ENCODE data around the gene NCOA1.

The NCOA1 gene

GRCh38 chr2:24813691-24814137 lies 322.7 kb downstream of the NCOA1 start:
- Histone ChIP-seq H3K36me3 (replicated peaks in 1 of 2; ENCODE audit: control insufficient read depth in 2 of 2, insufficient read depth in 2 of 2, low read length in 2 of 2) (peaks cover 26 to 87% of the 10 kb centered on the region in 2 donors), H3K4ac (ENCODE audit: low read length) (no peak overlapping the region), H3K4me3 (ENCODE audit: low read length in 2 of 2) (no peak overlapping the region), H3K79me1 (ENCODE audit: low read depth, low read length) (no peaks in the 10 kb centered on the region), H3K9ac (ENCODE audit: low read depth, low read length, poor library complexity) (no peak overlapping the region), H3K23ac (ENCODE audit: low read depth, low read length, poor library complexity) (no peak overlapping the region), H3K4me2 (ENCODE audit: insufficient read depth, low read length, poor library complexity, severe bottlenecking) (no peak overlapping the region), H2BK15ac (ENCODE audit: low read length) (no peak overlapping the region), H2BK120ac (ENCODE audit: low read depth, low read length) (no peak overlapping the region), H3K27me3 (ENCODE audit: control insufficient read depth in 3 of 3, insufficient read depth in 3 of 3, low read depth in 1 of 3, low read length in 3 of 3) (no peaks in the 10 kb centered on the region), H3K9me3 (replicated peaks in 1 of 2; ENCODE audit: control insufficient read depth in 2 of 2, insufficient read depth in 1 of 2, low read depth in 1 of 2, low read length in 2 of 2) (peaks cover 2 to 6% of the 10 kb centered on the region in 2 donors), H3K18ac (ENCODE audit: low read length) (no peak overlapping the region), H2BK5ac (ENCODE audit: low read length) (no peak overlapping the region), H2BK12ac (ENCODE audit: low read length) (no peak overlapping the region), H4K91ac (ENCODE audit: low read depth, low read length, poor library complexity) (no peak overlapping the region), H3K14ac (ENCODE audit: low read length) (no peak overlapping the region), H3K27ac (replicated peaks; ENCODE audit: low read length) (no peak overlapping the region), H2AK5ac (ENCODE audit: low read depth, low read length) (no peak overlapping the region), H3K4me1 (ENCODE audit: control insufficient read depth in 2 of 2, insufficient read depth in 1 of 2, low read depth in 1 of 2, low read length in 2 of 2) (no peaks in the 10 kb centered on the region), H4K8ac (ENCODE audit: low read depth, low read length) (no peak overlapping the region), H2AFZ (ENCODE audit: low read length) (no peak overlapping the region)
- no peak for DNase-seq (ENCODE audit: low spot score)
- no CpG with 5 or more reads among the region's 4 CpGs for WGBS, 2 donors (ENCODE audit: extremely low coverage in 2 of 2, insufficient read length in 2 of 2, insufficient replicate concordance in 1 of 2)

GRCh38 chr2:24814516-24814915 lies 323.5 kb downstream of the NCOA1 start:
- Histone ChIP-seq H3K4me3 (ENCODE audit: low read length in 2 of 2) (no peak overlapping the region), H3K18ac (ENCODE audit: low read length) (no peak overlapping the region), H3K4me1 (ENCODE audit: control insufficient read depth in 2 of 2, insufficient read depth in 1 of 2, low read depth in 1 of 2, low read length in 2 of 2) (no peaks in the 10 kb centered on the region), H3K79me1 (ENCODE audit: low read depth, low read length) (no peaks in the 10 kb centered on the region), H2BK12ac (ENCODE audit: low read length) (no peak overlapping the region), H3K14ac (ENCODE audit: low read length) (no peak overlapping the region), H3K4ac (ENCODE audit: low read length) (no peak overlapping the region), H2BK120ac (ENCODE audit: low read depth, low read length) (no peak overlapping the region), H3K23ac (ENCODE audit: low read depth, low read length, poor library complexity) (no peak overlapping the region), H4K91ac (ENCODE audit: low read depth, low read length, poor library complexity) (no peak overlapping the region), H3K36me3 (replicated peaks in 1 of 2; ENCODE audit: control insufficient read depth in 2 of 2, insufficient read depth in 2 of 2, low read length in 2 of 2) (peaks cover 30 to 87% of the 10 kb centered on the region in 2 donors), H3K9me3 (replicated peaks in 1 of 2; ENCODE audit: control insufficient read depth in 2 of 2, insufficient read depth in 1 of 2, low read depth in 1 of 2, low read length in 2 of 2) (peaks cover 2 to 6% of the 10 kb centered on the region in 2 donors), H3K27me3 (ENCODE audit: control insufficient read depth in 3 of 3, insufficient read depth in 3 of 3, low read depth in 1 of 3, low read length in 3 of 3) (no peaks in the 10 kb centered on the region), H3K27ac (replicated peaks; ENCODE audit: low read length) (no peak overlapping the region), H3K9ac (ENCODE audit: low read depth, low read length, poor library complexity) (no peak overlapping the region), H2BK15ac (ENCODE audit: low read length) (no peak overlapping the region), H3K4me2 (ENCODE audit: insufficient read depth, low read length, poor library complexity, severe bottlenecking) (no peak overlapping the region), H4K8ac (ENCODE audit: low read depth, low read length) (no peak overlapping the region), H2AK5ac (ENCODE audit: low read depth, low read length) (no peak overlapping the region), H2AFZ (ENCODE audit: low read length) (no peak overlapping the region), H2BK5ac (ENCODE audit: low read length) (no peak overlapping the region)
- WGBS, 2 donors (ENCODE audit: extremely low coverage in 2 of 2, insufficient read length in 2 of 2, insufficient replicate concordance in 1 of 2): no CpG with 5 or more reads among the region's 4 CpGs
- DNase-seq (ENCODE audit: low spot score): no peak

- Histone ChIP-seq H3K4ac (ENCODE audit: low read length) (no peak overlapping the region), H2BK15ac (ENCODE audit: low read length) (no peak overlapping the region), H3K4me1 (ENCODE audit: control insufficient read depth in 2 of 2, insufficient read depth in 1 of 2, low read depth in 1 of 2, low read length in 2 of 2) (no peaks in the 10 kb centered on the region), H4K91ac (ENCODE audit: low read depth, low read length, poor library complexity) (no peak overlapping the region), H3K36me3 (replicated peaks in 1 of 2; ENCODE audit: control insufficient read depth in 2 of 2, insufficient read depth in 2 of 2, low read length in 2 of 2) (peaks cover 34 to 87% of the 10 kb centered on the region in 2 donors), H2BK120ac (ENCODE audit: low read depth, low read length) (no peak overlapping the region), H2BK5ac (ENCODE audit: low read length) (no peak overlapping the region), H2AK5ac (ENCODE audit: low read depth, low read length) (no peak overlapping the region), H2AFZ (ENCODE audit: low read length) (no peak overlapping the region), H3K27ac (replicated peaks; ENCODE audit: low read length) (no peak overlapping the region), H3K4me2 (ENCODE audit: insufficient read depth, low read length, poor library complexity, severe bottlenecking) (no peak overlapping the region), H3K27me3 (ENCODE audit: control insufficient read depth in 3 of 3, insufficient read depth in 3 of 3, low read depth in 1 of 3, low read length in 3 of 3) (no peaks in the 10 kb centered on the region), H2BK12ac (ENCODE audit: low read length) (no peak overlapping the region), H3K9ac (ENCODE audit: low read depth, low read length, poor library complexity) (no peak overlapping the region), H3K4me3 (ENCODE audit: low read length in 2 of 2) (no peak overlapping the region), H3K18ac (ENCODE audit: low read length) (no peak overlapping the region), H3K9me3 (replicated peaks in 1 of 2; ENCODE audit: control insufficient read depth in 2 of 2, insufficient read depth in 1 of 2, low read depth in 1 of 2, low read length in 2 of 2) (peaks cover 2 to 6% of the 10 kb centered on the region in 2 donors), H3K79me1 (ENCODE audit: low read depth, low read length) (no peaks in the 10 kb centered on the region), H4K8ac (ENCODE audit: low read depth, low read length) (no peak overlapping the region), H3K23ac (ENCODE audit: low read depth, low read length, poor library complexity) (no peak overlapping the region), H3K14ac (ENCODE audit: low read length) (no peak overlapping the region)
- no CpG with 5 or more reads among the region's 4 CpGs for WGBS, 2 donors (ENCODE audit: extremely low coverage in 2 of 2, insufficient read length in 2 of 2, insufficient replicate concordance in 1 of 2)
- DNase-seq (ENCODE audit: low spot score): no peak
Observed at GRCh38 chr2:24815171-24815570, 324.1 kb downstream of the NCOA1 start.

GRCh38 chr2:24816404-24816803 lies 325.4 kb downstream of the NCOA1 start:
- no peak overlapping the region for H3K4me3 ChIP-seq (ENCODE audit: low read length in 2 of 2)
- no peak for DNase-seq (ENCODE audit: low spot score)
- H3K9me3 ChIP-seq (replicated peaks in 1 of 2; ENCODE audit: control insufficient read depth in 2 of 2, insufficient read depth in 1 of 2, low read depth in 1 of 2, low read length in 2 of 2): peaks cover 2 to 6% of the 10 kb centered on the region in 2 donors
- H3K4ac ChIP-seq (ENCODE audit: low read length): no peak overlapping the region
- no peak overlapping the region for H3K18ac ChIP-seq (ENCODE audit: low read length)
- H3K23ac ChIP-seq (ENCODE audit: low read depth, low read length, poor library complexity): no peak overlapping the region
- no peak overlapping the region for H2AFZ ChIP-seq (ENCODE audit: low read length)
- H3K27ac ChIP-seq (replicated peaks; ENCODE audit: low read length): no peak overlapping the region
- no CpG with 5 or more reads among the region's 6 CpGs for WGBS, 2 donors (ENCODE audit: extremely low coverage in 2 of 2, insufficient read length in 2 of 2, insufficient replicate concordance in 1 of 2)
- H3K27me3 ChIP-seq (ENCODE audit: control insufficient read depth in 3 of 3, insufficient read depth in 3 of 3, low read depth in 1 of 3, low read length in 3 of 3): no peaks in the 10 kb centered on the region
- H3K36me3 ChIP-seq (replicated peaks in 1 of 2; ENCODE audit: control insufficient read depth in 2 of 2, insufficient read depth in 2 of 2, low read length in 2 of 2): peaks cover 43 to 96% of the 10 kb centered on the region in 2 donors
- peaks cover 2% of the 10 kb centered on the region for H3K79me1 ChIP-seq (ENCODE audit: low read depth, low read length)
- no peak overlapping the region for H2BK5ac ChIP-seq (ENCODE audit: low read length)
- H4K8ac ChIP-seq (ENCODE audit: low read depth, low read length): no peak overlapping the region
- no peak overlapping the region for H4K91ac ChIP-seq (ENCODE audit: low read depth, low read length, poor library complexity)
- H2BK12ac ChIP-seq (ENCODE audit: low read length): no peak overlapping the region
- H3K4me1 ChIP-seq (ENCODE audit: control insufficient read depth in 2 of 2, insufficient read depth in 1 of 2, low read depth in 1 of 2, low read length in 2 of 2): peaks cover 2 to 4% of the 10 kb centered on the region in 2 donors
- no peak overlapping the region for H3K14ac ChIP-seq (ENCODE audit: low read length)
- no peak overlapping the region for H2BK15ac ChIP-seq (ENCODE audit: low read length)
- no peak overlapping the region for H3K4me2 ChIP-seq (ENCODE audit: insufficient read depth, low read length, poor library complexity, severe bottlenecking)
- H3K9ac ChIP-seq (ENCODE audit: low read depth, low read length, poor library complexity): no peak overlapping the region
- no peak overlapping the region for H2BK120ac ChIP-seq (ENCODE audit: low read depth, low read length)
- no peak overlapping the region for H2AK5ac ChIP-seq (ENCODE audit: low read depth, low read length)
